ENCODE measurements around the gene CCDC154. TPM values are rescaled to one million over a fixed set of nuclear protein-coding genes. Genes with fewer than 3 reads are reported as not detected.

The CCDC154 gene
- total RNA-seq, 1 donor from 2014 or later: 0.34 TPM

Other genes with a start within 250 kb of the CCDC154 start
- gene TPSG1, start 219.3 kb downstream of the CCDC154 start, total RNA-seq: not detected in 2 replicates
- not detected in 2 replicates for gene TPSB2, start 214.4 kb downstream of the CCDC154 start, total RNA-seq
- not detected in 2 replicates for gene TPSAB1, start 203.9 kb downstream of the CCDC154 start, total RNA-seq
- not detected in 2 replicates for gene TPSD1, start 188.5 kb downstream of the CCDC154 start, total RNA-seq
- 58.7 and 77.9 TPM in 2 replicates for gene UBE2I, start 134.9 kb downstream of the CCDC154 start, total RNA-seq
- gene BAIAP3, start 110.9 kb downstream of the CCDC154 start, total RNA-seq: 1.3 and 1.4 TPM in 2 replicates
- 75.9 and 97.2 TPM in 2 replicates for gene TSR3, start 92.7 kb downstream of the CCDC154 start, total RNA-seq
- 40.3 and 49.9 TPM in 2 replicates for gene GNPTG, start 92.6 kb downstream of the CCDC154 start, total RNA-seq
- 8.2 and 14.5 TPM in 2 replicates for gene UNKL, start 29.9 kb downstream of the CCDC154 start, total RNA-seq
- gene UQCC4, start 23.8 kb downstream of the CCDC154 start, total RNA-seq: 13.7 and 19.7 TPM in 2 replicates
- not detected in 2 replicates for gene PERCC1, start 13.5 kb downstream of the CCDC154 start, total RNA-seq
- gene CLCN7, start 30.5 kb upstream of the CCDC154 start, total RNA-seq: 69.9 and 96.7 TPM in 2 replicates
- gene PTX4, start 44.4 kb upstream of the CCDC154 start, total RNA-seq: 0.09 TPM in 1 of 2 replicates, not detected in the other
- gene TELO2, start 48.8 kb upstream of the CCDC154 start, total RNA-seq: 19.7 and 21.3 TPM in 2 replicates
- 97.4 and 107 TPM in 2 replicates for gene TMEM204, start 89.1 kb upstream of the CCDC154 start, total RNA-seq
- gene IFT140, start 167.5 kb upstream of the CCDC154 start, total RNA-seq: 20.7 and 24.8 TPM in 2 replicates
- gene CRAMP1, start 167.8 kb upstream of the CCDC154 start, total RNA-seq: 12.9 and 17.3 TPM in 2 replicates
- 63.0 and 114 TPM in 2 replicates for gene JPT2, start 233.7 kb upstream of the CCDC154 start, total RNA-seq